Measurements from ENCODE around the gene PLXNA4.

Gene PLXNA4

GRCh38 chr7:132544999-132545398 lies 31.3 kb downstream of the PLXNA4 start:
- DNase-seq (ENCODE audit: insufficient read length, low spot score) (no peak), FAIRE-seq (no peak)

GRCh38 chr7:132544025-132544424 lies 32.2 kb downstream of the PLXNA4 start:
- no peak for DNase-seq (ENCODE audit: insufficient read length, low spot score)
- no peak for FAIRE-seq
- TF ChIP-seq POLR2A (IDR thresholded peaks at IDR 0.05; ENCODE audit: low read depth, low read length) = no peak

More at GRCh38 chr7:132544999-132545398, 31.3 kb downstream of the PLXNA4 start:
- TF ChIP-seq POLR2A (IDR thresholded peaks at IDR 0.05; ENCODE audit: low read depth, low read length) = no peak

- no peak for FAIRE-seq
- TF ChIP-seq POLR2A (IDR thresholded peaks at IDR 0.05; ENCODE audit: low read depth, low read length) = no peak
- DNase-seq (ENCODE audit: insufficient read length, low spot score) = no peak
Observed at GRCh38 chr7:132542895-132543294, 33.4 kb downstream of the PLXNA4 start.

GRCh38 chr7:132541656-132542055 lies 34.6 kb downstream of the PLXNA4 start:
- DNase-seq (ENCODE audit: insufficient read length, low spot score) = no peak
- TF ChIP-seq POLR2A (IDR thresholded peaks at IDR 0.05; ENCODE audit: low read depth, low read length) = no peak
- no peak for FAIRE-seq

- no peak for DNase-seq (ENCODE audit: insufficient read length, low spot score)
- no peak for TF ChIP-seq POLR2A (IDR thresholded peaks at IDR 0.05; ENCODE audit: low read depth, low read length)
Observed at GRCh38 chr7:132537456-132538145, 38.7 kb downstream of the PLXNA4 start.

GRCh38 chr7:132536654-132537395 lies 39.4 kb downstream of the PLXNA4 start:
- FAIRE-seq (no peak), DNase-seq (ENCODE audit: insufficient read length, low spot score) (no peak)

More at GRCh38 chr7:132537456-132538145, 38.7 kb downstream of the PLXNA4 start:
- no peak for FAIRE-seq

GRCh38 chr7:132533916-132534315 lies 42.4 kb downstream of the PLXNA4 start:
- no peak for FAIRE-seq
- DNase-seq (ENCODE audit: insufficient read length, low spot score) = no peak
- TF ChIP-seq POLR2A (IDR thresholded peaks at IDR 0.05; ENCODE audit: low read depth, low read length) = no peak

More at GRCh38 chr7:132536654-132537395, 39.4 kb downstream of the PLXNA4 start:
- no peak for TF ChIP-seq POLR2A (IDR thresholded peaks at IDR 0.05; ENCODE audit: low read depth, low read length)

GRCh38 chr7:132532281-132532680 lies 44.0 kb downstream of the PLXNA4 start:
- FAIRE-seq (no peak), DNase-seq (ENCODE audit: insufficient read length, low spot score) (no peak)
- no peak for TF ChIP-seq POLR2A (IDR thresholded peaks at IDR 0.05; ENCODE audit: low read depth, low read length)

- DNase-seq (ENCODE audit: insufficient read length, low spot score) (no peak), FAIRE-seq (no peak)
- no peak for TF ChIP-seq POLR2A (IDR thresholded peaks at IDR 0.05; ENCODE audit: low read depth, low read length)
Observed at GRCh38 chr7:132531562-132531961, 44.7 kb downstream of the PLXNA4 start.

GRCh38 chr7:132528695-132529094 lies 47.6 kb downstream of the PLXNA4 start:
- no peak for FAIRE-seq
- TF ChIP-seq POLR2A (IDR thresholded peaks at IDR 0.05; ENCODE audit: low read depth, low read length) = no peak
- DNase-seq (ENCODE audit: insufficient read length, low spot score) = no peak

- no peak for DNase-seq (ENCODE audit: insufficient read length, low spot score)
- no peak for FAIRE-seq
- TF ChIP-seq POLR2A (IDR thresholded peaks at IDR 0.05; ENCODE audit: low read depth, low read length) = no peak
Observed at GRCh38 chr7:132527467-132528410, 48.5 kb downstream of the PLXNA4 start.

GRCh38 chr7:132526111-132526740 lies 50.0 kb downstream of the PLXNA4 start:
- no peak for DNase-seq (ENCODE audit: insufficient read length, low spot score)
- FAIRE-seq = no peak
- TF ChIP-seq POLR2A (IDR thresholded peaks at IDR 0.05; ENCODE audit: low read depth, low read length) = no peak

GRCh38 chr7:132521423-132521822 lies 54.8 kb downstream of the PLXNA4 start:
- DNase-seq (ENCODE audit: insufficient read length, low spot score) (no peak), FAIRE-seq (no peak)
- no peak for TF ChIP-seq POLR2A (IDR thresholded peaks at IDR 0.05; ENCODE audit: low read depth, low read length)

Data from H54 (cell line).